ENCODE measurements around the gene PRPF4.
"Not testable (repeated sequence)": the region's sequence is repeated elsewhere in the genome, so short reads cannot be mapped to it uniquely, and the experiment has no call there.

PRPF4 gene
- 33.9 to 44.6 (median 37.4) reads per million in 4 donors for total RNA-seq

- DNase-seq, result peak; percentile 88 to 96 (median 93)
These were observed at the start of gene PRPF4, which contains the start of gene CDC26 for GRCh38 chr9:113275157-113276131. Gene PRPF4, plus strand, starts transcription at chr9:113275658. Its CDS starts 86 bp downstream, at chr9:113275744. Gene CDC26, minus strand, starts transcription at chr9:113275572. Its CDS starts 3,065 bp downstream, at chr9:113272507.

DNA sequence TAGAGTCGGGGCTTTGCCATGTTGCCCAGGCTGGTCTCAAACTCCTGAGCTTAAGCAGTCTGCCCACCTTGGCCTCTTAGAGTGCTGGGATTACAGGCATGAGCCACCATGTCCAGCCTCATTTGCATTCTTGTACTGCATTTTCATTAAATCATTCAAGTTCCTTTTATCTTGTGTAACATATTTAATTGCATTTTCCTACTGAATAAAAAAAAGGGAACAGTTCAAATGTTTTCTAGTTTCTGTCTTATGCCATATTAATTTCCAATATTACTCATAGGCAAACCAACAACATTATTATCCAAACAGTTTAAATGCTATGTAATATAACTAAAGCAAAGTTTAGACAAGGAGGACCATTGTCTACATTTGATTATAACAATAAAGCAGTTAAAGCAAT is 48.0 kb upstream of the PRPF4 start:
- DNase-seq, result no peak

DNA sequence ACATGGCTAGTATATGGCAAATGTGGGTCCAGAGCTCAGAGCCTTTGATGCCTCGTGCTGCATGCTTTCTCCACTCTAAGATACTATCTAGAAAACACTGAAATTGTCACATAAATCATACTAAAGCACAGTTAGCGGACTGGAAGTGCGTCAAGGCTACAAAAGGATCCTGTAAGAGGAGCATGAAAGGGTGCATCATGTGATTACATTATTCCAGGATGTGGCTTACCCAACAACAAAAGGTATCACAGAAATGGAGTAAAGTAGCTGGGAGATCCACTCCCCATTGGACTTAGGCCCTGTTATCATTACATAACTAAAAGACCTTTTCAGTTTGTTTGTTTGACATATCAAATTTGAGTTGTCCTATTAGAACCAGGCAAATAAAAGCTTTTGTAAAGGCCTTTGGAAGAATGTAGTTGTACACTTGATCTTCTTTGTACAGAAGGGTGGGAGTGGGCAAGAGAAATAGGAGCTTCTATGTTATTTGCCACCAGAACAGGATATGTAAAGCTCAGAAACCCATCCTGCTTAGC is 47.3 kb upstream of the PRPF4 start:
- DNase-seq, result no peak

- DNase-seq, result no peak
These were observed 43.8 kb upstream of the PRPF4 start for GRCh38 chr9:113231701-113232100.

DNA sequence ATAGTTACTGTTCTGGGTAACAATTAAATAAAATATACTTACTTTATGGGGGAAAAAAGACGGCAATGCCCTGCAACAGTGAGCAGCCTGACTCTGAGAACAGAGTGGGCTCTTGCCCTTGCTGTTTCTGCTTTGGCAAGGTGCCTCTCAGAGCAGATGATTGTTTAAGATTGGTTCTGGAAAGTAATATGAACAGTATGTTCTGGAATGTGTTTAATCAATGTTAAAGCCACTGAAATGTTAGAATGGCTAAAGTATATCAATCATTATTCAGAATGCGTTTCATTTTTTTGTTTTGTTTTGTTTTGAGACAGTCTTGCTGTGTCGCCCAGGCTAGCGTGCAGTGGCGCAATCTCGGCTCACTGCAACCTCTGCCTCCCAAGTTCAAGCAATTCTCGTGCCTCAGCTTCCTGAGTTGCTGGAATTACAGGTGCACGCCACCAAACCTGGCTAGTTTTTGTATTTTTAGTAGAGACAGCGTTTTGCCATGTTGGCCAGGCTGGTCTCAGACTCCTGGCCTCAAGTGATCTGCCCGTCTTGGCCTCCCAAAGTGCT is 39.7 kb upstream of the PRPF4 start:
- DNase-seq, result not testable (repeated sequence)

GRCh38 chr9:113237026-113237425 is 38.4 kb upstream of the PRPF4 start:
- DNase-seq, result no peak

DNA sequence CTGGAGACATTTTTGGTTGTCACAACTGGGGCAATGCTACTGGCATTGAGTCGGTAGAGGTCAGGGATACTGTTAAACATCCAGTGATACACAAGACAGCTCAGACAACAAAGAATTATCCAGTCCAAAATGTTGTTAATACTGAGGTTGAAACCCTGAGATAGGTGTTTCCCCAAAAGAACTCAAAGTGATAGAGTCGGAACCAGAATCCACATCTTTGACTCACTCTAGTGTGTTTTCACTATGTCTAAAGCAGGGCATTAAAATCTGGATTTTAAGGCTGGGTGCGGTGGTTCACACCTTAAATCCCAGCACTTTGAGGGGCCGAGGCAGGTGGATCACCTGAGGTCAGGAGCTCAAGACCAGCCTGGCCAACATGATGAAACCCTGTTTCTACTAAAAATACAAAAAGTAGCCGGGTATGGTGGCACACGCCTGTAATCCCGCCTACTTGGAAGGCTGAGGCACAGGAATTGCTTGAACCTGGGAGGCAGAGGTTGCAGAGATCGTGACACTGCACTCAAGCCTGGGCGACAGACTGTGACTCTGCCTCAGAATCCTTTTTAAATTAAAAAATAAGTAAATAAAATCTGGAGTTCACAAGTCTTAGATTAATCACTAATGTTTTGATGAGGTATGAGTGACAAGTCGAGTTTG is 37.1 kb upstream of the PRPF4 start:
- no peak for DNase-seq

- DNase-seq, result no peak
These were observed 36.6 kb upstream of the PRPF4 start for GRCh38 chr9:113238859-113239232.

DNA sequence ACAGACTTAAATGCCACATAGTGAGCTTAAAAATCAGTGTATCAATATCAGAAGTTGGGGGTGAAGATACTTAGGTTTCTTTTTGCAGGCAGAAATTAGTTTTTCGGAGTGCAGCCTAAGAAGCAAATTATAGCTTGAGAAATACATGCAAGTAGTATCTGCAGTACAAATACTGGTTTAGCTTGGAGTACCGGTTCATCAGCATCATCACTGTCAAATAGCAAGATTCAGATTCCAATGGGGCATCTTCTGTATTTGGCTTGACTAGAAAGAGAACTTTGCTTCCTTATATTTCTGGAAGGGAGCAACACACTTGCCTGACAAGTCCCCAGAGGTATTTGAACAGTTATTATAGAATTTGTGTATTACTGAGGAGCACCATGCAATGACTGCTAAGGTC is 34.3 kb upstream of the PRPF4 start:
- DNase-seq, result no peak

- no peak for DNase-seq
These were observed 30.9 kb upstream of the PRPF4 start for GRCh38 chr9:113244556-113244955.

DNA sequence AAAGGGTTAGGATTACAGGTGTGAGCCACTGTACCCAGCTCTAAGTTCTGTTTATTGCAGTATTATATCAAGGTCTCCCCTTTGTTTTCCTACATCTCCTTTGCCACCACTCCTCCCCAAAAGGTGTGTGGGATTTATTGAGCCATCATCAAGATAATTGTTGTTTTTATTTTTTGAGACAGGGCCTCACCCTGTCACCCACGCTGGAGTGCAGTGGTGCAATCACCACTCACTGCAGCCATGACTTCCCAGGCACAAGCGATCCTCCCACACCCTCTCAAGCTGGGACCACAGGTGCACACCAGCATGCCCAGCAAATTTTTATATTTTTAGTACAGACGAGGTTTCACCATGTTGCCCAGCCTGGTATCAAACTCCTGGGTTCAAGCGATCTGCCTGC is 29.6 kb upstream of the PRPF4 start:
- DNase-seq, result no peak

GRCh38 chr9:113246928-113247327 is 28.5 kb upstream of the PRPF4 start:
- DNase-seq, result no peak

DNA sequence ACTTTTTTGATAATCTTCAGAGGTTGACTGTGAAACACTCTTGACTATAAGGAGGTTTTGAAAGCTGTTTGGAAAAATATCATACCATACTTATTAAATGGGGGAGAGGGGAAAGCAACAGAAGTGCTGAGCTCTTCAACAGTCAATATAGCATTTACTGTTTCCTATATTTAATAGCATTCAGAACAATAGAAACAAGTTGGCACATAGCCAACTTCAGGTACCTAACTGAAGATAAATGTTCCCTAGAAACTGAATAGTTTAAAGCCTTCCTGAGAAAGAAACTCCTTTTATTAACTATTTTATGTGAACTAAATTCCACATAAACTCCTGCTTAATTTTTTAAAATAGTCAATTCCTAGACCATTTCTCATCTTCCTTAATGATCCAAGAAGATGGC is 27.8 kb upstream of the PRPF4 start:
- DNase-seq, result no peak

DNA sequence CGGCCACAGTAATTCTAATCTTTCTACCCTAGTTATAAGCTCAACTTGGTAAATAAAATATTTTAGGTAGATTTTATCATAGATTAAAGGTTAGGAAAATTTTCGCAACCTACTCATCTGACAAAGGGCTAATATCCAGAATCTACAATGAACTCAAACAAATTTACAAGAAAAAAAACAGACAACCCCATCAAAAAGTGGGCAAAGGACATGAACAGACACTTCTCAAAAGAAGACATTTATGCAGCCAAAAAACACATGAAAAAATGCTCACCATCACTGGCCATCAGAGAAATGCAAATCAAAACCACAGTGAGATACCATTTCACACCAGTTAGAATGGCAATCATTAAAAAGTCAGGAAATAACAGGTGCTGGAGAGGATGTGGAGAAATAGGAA is 25.8 kb upstream of the PRPF4 start:
- not testable (repeated sequence) for DNase-seq

- DNase-seq, result no peak
These were observed 24.7 kb upstream of the PRPF4 start for GRCh38 chr9:113250807-113251206.

DNA sequence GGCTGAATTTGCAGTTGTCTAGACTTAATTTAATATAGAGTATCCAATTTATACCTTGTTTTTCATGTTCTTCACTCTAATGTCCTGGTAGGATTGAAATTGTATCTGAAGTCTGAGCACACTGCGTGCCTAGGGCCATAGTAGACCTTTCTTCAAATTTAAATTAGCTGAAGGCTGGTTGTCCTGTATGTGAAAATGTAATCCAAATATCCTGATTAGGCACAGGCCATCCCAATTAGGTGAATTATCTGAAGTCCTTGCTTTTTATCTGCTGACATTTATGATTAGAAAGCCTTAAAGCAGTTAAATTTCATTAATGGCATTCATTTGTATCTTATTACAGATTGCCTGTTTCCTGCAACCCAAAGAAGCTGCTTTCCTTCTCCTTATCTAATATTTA is 20.5 kb upstream of the PRPF4 start:
- no peak for DNase-seq

DNA sequence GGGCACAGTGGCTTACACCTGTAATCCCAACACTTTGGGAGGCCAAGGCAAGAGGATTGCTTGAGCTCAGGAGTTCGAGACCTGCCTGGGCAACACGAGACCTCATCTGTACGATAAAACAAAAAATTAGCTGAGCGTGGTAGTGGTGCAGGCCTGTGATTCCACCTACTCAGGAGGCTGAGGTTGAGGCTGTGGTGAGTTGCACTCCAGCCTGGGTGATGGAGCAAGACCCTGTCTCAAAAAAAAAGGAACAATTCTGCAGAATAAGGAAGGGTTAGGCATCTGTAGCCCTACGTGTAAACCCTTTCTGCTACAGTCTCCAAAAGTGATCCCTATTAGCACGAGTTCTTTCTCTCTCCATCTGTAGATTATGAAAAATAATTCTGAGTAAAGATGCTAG is 20.0 kb upstream of the PRPF4 start:
- no peak for DNase-seq

GRCh38 chr9:113257863-113258262 is 17.6 kb upstream of the PRPF4 start:
- DNase-seq, result no peak

DNA sequence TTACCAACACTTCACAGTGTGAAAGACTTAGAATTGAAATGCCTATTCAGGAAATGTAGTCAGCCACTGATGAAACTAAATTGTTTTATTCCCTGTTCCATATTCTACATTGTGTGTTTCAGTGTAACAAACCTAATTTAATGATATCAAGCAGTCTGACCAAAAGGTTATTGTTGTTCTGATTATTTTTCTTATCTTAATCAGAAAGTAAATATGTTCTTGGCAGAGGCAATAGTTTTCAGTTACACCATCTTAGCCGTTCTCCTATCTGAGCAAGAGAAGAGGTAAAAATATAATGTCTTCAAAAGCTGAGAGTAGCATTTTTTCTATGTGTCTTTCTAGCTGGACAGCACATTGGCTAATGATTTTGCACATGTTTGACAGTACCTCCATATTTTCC is 17.2 kb upstream of the PRPF4 start:
- no peak for DNase-seq

GRCh38 chr9:113261917-113262671 is 13.4 kb upstream of the PRPF4 start:
- DNase-seq, result no peak

GRCh38 chr9:113266174-113266573 is 9.3 kb upstream of the PRPF4 start:
- DNase-seq, result no peak

DNA sequence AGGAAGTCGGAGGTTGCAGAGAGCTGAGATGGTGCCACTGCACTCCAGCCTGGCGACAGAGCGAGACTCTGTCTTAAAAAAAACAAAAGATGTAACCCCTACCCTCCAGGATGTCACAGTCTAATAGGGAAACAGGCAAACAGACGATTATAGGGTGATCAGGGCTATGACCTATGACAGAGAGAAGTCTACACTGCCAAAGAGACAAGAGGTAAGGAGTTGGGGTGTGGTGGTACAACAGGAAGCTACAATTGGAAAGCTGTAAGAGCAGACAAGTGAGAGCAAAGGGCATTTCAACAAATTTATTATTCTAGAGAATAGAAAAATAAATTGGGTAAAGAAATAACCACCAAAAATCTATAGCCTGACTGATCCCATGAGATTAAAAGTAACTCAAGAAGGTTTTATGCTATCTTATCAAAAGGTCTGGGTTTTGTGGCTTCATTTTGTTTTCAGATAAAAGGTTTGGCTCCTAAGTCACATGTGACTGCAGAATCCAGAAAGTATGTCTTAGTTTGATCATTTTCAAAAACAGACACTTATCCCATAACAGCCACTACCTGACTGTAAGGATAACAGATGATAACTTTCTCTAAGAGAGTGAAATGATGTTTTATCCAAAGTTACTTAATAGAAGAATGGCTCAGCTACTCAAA is 7.4 kb upstream of the PRPF4 start:
- DNase-seq, result no peak
